GM21423 (cell line): ENCODE results near the gene SMCO3.
"Not testable (repeated sequence)": the region's sequence is repeated elsewhere in the genome, so short reads cannot be mapped to it uniquely, and the experiment has no call there.

Source experiments
- ATAC-seq: cut with Tn5 transposase; IDR thresholded peaks from one replicate; pipeline ENCODE4 v1.9.1; 2021; ENCODE audit warnings: mild to moderate bottlenecking, moderate library complexity; ENCODE audit not compliant: unreplicated experiment

SMCO3 gene

DNA sequence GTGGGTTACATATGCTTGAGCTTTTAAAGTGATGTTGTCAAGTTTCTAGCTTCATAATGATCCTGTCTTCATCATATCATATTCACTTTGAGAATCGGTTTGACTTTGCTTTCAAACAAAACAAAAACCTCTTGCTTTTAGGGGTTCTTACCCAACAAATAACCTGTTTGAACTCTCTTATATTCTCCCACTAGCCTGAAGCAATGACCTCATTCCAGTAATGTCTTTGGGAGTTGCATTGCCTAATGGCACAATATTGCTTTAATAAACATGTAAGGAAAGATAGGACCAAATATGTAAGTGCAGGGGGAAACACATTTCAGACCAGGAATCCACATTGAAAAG is 38.4 kb downstream of the SMCO3 start:
- ATAC-seq = no peak

GRCh38 chr12:14774906-14775635 is 38.9 kb downstream of the SMCO3 start:
- no peak for ATAC-seq

DNA sequence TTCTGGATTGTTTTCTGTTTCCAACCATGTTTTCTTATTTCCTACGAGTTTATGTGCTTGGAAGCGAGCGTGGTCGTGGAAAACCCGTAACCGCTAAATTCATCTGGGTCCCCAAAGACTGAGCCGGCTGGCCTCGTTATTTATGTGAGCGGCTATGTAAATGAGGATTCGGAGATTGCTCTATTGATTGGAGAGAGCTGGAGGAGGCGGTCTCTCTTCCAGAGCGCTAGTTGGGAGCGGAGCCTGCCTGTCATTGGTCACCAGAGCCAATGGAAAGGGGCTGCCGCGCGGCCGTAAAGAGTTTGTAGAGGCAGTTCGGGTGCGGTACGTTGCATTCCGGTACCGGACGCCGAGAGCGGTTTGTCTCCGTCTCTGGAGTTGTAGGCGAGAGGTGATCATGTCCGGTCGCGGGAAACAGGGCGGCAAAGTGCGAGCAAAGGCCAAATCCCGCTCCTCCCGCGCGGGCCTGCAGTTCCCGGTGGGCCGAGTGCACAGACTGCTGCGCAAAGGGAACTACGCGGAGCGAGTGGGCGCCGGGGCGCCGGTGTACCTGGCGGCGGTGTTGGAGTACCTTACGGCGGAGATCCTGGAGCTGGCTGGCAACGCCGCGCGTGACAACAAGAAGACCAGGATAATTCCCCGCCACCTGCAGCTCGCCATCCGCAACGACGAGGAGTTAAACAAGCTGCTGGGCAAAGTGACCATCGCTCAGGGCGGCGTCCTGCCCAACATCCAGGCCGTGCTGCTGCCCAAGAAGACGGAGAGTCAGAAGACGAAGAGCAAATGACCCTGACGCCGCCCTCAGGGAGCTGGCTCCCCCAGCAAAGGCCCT is 39.7 kb downstream of the SMCO3 start:
- peak; percentile 54 for ATAC-seq

DNA sequence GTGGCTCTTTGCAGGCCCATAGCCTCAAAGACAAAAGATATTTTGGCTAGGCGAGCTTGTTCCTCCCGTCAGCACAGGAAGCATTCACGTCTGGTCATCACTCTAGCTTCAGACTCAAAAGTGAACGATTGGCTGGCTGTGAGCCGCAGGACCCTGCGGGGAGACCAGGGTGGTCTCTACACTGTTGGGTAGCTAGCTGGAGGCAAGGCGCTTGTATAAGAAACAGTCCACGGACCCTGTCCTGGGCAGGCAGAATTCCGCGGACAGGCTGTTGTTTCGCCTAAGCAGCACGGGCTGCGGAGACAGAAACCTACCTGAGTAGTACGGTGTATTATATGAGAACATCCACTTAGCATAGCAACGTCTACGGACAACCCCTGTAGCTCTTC is 40.3 kb downstream of the SMCO3 start:
- peak; percentile 10 for ATAC-seq

DNA sequence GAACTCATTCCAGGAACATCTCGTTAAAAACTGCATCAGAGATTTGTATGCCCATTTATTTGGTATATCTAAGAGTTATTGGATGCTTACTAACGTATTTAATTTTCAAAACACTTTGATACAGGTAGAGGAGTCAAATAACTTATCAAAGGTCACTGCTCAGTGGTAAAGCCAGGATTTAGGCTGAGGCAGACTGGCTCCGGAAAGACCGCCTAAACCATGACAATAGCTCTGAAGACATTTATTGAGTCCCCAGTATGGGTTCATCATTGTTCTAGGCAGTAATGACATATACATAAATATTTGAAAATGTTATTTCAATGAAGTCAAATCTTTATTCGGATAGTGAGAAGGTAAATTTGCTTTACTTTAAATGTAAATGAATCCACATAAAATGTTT is 41.0 kb downstream of the SMCO3 start:
- ATAC-seq = no peak

DNA sequence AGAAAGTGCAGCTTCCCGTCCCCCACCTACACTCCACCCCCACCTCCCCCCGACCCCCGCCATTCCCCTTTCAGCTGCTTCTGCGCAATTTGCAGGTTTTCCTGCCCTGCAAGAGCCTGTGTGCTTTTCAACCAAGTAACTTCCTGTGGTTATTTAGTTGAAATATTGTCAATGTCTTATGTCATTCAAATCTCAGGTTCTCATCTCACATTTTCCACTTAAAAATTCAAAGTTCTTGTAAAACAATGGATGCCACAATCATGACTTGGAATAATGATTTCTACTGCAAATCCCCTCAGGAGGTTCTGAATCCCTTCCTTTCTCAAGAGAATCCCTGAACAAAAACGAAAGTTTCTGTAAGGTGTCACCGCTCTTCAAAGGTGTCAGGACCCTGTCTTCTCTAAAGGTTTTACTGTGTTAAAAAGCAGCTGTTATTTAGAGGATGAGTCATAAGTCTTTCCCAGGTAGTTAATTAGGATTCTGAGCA is 42.3 kb downstream of the SMCO3 start:
- no peak for ATAC-seq

GRCh38 chr12:14770496-14771461 is 43.2 kb downstream of the SMCO3 start:
- ATAC-seq = peak; percentile 21

- ATAC-seq = peak; percentile 37
These were observed 44.0 kb downstream of the SMCO3 start for GRCh38 chr12:14769969-14770495.

DNA sequence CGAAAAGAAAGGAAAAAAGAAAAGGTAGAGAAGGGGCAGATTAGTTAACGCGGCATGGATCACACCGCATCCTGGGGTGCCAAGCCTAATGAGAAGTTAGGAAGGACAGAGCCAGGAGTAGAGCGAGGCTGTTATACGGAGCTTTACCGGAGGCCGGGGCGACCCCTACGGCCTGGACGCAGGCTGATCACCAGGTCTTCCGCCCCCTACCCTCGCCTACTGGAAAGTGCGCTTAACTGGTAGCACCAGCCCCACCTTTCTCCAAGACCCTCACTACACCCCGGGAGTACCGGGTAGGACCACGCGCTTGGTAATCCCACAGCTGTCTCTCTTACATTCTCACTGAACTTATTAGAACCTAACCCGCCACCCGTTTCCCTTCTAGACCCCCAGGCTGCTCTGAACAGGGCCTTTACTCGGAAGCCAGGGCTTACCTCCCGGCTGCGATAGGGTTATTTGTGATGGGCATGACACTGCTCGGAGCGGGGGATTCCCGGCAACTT is 44.5 kb downstream of the SMCO3 start:
- peak; percentile 0 for ATAC-seq

- ATAC-seq = no peak
These were observed 45.1 kb downstream of the SMCO3 start for GRCh38 chr12:14768823-14769405.

DNA sequence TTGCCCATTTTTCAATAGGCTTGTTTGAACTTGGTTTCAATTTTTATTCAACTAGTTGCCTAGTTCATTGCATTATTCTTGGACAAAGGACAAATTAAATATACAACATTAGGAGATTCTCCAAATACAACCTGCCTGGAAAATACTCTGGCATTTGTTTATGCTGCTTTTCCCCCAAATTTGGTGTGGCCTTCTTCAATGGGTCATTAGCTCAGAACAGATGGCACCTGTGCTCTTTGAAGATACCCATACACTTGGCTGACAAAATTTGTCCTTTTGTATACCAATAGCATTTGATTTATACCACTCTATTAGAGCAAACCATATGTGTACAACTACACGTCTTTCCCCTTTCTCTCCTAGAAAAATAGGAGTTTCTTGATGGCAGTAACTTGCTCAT is 46.4 kb downstream of the SMCO3 start:
- no peak for ATAC-seq

GRCh38 chr12:14766649-14767215 is 47.2 kb downstream of the SMCO3 start:
- no peak for ATAC-seq

GRCh38 chr12:14766020-14766419 is 48.0 kb downstream of the SMCO3 start:
- ATAC-seq = not testable (repeated sequence)

DNA sequence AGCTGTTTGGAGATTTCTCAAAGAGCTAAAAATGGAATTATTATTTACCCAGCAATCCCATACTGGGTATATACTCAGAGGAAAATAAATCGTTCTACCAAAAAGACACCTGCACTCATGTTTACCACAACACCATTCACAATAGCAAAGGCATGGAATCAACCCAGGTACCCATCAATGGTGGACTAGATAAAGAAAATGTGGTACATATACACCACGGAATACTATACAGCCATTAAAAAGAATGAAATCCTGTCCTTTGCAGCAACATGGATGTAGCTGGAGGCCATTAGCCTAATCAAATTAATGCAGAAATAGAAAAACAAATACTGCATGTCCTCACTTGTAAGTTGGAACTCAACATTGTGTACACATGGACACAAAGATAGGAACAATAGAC is 48.6 kb downstream of the SMCO3 start:
- ATAC-seq = no peak

DNA sequence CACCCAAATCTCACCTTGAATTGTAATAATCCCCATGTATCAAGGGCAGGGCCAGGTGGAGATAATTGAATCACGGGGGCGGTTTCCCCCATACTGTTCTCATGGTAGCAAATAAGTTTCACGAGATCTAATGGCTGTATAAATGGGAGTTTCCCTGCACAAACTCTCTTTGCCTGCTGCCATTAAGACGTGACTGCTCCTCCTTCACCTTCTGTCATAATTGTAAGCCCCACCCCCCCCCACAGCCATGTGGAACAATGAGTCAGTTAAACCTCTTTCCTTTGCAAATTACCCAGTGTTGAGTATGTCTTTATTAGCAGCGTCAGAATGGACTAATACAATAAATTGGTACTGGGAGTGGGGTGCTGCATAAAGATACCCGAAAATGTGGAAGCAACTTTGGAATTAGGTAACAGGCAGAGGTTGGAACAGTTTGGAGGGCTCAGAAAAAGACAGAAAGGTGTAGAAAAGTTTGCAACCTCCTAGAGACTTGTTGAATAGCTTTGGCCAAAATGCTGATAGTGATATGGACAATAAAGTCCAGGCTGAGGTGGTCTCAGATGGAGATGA is 54.2 kb downstream of the SMCO3 start:
- ATAC-seq = not testable (repeated sequence)

DNA sequence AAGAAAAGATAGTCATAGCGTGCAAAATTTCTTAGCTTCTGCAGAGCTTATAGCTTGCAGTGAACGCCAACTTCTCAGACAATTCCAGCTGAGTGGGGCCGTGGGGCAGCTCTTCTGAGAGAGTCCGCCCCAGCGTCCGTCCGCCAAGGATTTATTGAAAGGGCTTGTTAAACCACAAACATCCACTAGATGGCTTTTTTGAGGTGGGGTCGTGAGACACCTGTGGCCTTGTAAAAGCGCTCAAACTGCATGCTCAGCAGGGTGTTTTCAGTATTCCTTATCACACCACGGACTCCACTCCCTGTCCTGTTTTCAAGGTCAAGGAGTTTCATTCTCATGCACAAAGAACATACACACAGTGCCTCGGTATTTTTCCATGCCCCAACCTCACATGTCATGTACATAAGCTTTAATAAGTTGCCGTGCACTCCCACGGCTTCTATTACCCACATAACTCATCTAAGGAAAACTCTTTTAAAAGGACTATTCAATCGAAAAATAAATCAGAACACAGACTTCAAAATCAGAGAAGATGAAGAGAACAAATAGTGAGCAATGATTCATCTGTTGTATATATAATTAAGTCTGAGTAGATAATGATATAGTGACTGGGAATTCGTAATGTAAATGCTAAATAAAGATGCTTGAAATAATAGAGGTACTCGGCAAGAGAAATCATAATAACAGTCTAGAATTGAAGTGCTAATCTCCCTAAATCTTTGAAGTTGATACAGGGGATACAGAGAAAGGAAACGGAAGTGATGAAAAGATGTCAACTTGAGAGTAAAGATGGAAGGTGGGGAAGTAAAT is 57.4 kb downstream of the SMCO3 start:
- no peak for ATAC-seq
